ENCODE results near the gene SCYL2.

Gene SCYL2

GRCh38 chr12:100329800-100330199 lies 62.8 kb downstream of the SCYL2 start:
- H3K4me3 ChIP-seq (ENCODE audit: low read depth, low read length), result no peak overlapping the region
- no peaks in the 10 kb centered on the region for H3K9me3 ChIP-seq (ENCODE audit: control insufficient read depth, insufficient read depth, low read depth, low read length)
- ChIA-PET POLR2A (interaction anchor here (0.7 kb wide), 1 partner anchor 59 kb away, joined by 6 read pairs; no protein-coding TSS in a partner anchor), CTCF (no interaction called here)
- no peak for TF ChIP-seq ZNF664 (tag by site-specific recombination; IDR thresholded peaks at IDR 0.05)
- no peak for TF ChIP-seq ZNF600 (tag by site-specific recombination; IDR thresholded peaks at IDR 0.05)
- TF ChIP-seq ZNF335 (tag by site-specific recombination; conservative IDR thresholded peaks at IDR 0.05), result no peak
- no peak for TF ChIP-seq ZNF114 (tag by site-specific recombination; IDR thresholded peaks at IDR 0.05)
- no peak for TF ChIP-seq KLF9 (tag by site-specific recombination; IDR thresholded peaks at IDR 0.05; ENCODE audit: low read depth)
- TF ChIP-seq SP7 (tag by site-specific recombination; IDR thresholded peaks at IDR 0.05), result no peak
- no peak for TF ChIP-seq YY2 (tag by site-specific recombination; IDR thresholded peaks at IDR 0.05)
- TF ChIP-seq ZNF155 (tag by site-specific recombination; IDR thresholded peaks at IDR 0.05), result no peak
- TF ChIP-seq OVOL3 (tag by site-specific recombination; IDR thresholded peaks at IDR 0.05), result no peak
- no peak for TF ChIP-seq ZIC2 (tag by site-specific recombination; IDR thresholded peaks at IDR 0.05)
- no peak for TF ChIP-seq PRDM6 (tag by site-specific recombination; IDR thresholded peaks at IDR 0.05)
- no peak for TF ChIP-seq ZNF433 (tag by site-specific recombination; IDR thresholded peaks at IDR 0.05; ENCODE audit: low read depth)
- no peak for TF ChIP-seq ZNF112 (tag by site-specific recombination; IDR thresholded peaks at IDR 0.05)
- no peak for TF ChIP-seq ZNF660 (tag by site-specific recombination; IDR thresholded peaks at IDR 0.05)
- no peak for TF ChIP-seq ZNF132 (tag by site-specific recombination; IDR thresholded peaks at IDR 0.05; ENCODE audit: borderline replicate concordance)
- TF ChIP-seq AEBP2 (tag by site-specific recombination; IDR thresholded peaks at IDR 0.05; ENCODE audit: borderline replicate concordance), result no peak
- no peak for TF ChIP-seq ZFP41 (tag by site-specific recombination; IDR thresholded peaks at IDR 0.05; ENCODE audit: borderline replicate concordance)
- H3K36me3 ChIP-seq (ENCODE audit: control insufficient read depth in 2 of 2, insufficient read depth in 1 of 2, low read length in 2 of 2), result peaks cover 30 to 60% of the 10 kb centered on the region in 2 experiments
- H3K4me1 ChIP-seq (ENCODE audit: control insufficient read depth, insufficient read depth, low read length), result no peaks in the 10 kb centered on the region
- no peak overlapping the region for H3K27ac ChIP-seq (ENCODE audit: extremely low read depth, low read depth, low read length)

DNA sequence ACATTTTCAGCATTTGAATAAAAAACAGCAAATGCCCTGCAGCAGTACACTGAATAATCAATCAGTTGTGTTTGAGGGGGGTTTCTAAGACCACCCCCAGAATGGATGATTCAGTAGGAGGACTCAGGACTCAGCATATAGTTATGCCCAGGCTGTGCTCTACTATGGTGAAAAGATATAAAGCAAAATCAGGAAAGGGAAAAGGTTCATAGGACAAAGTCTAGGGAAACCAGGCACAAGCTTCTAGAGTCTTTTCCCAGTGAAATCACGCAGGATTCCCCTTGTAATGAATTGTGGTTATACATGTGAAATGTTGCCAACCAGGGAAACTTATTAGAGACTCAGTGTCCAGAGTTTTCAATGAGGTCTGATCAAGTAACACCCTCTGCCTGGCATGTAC lies 64.9 kb downstream of the SCYL2 start:
- Histone ChIP-seq H3K27ac (ENCODE audit: extremely low read depth, low read depth, low read length) (no peak overlapping the region), H3K36me3 (ENCODE audit: control insufficient read depth in 2 of 2, insufficient read depth in 1 of 2, low read length in 2 of 2) (peaks cover 28 to 73% of the 10 kb centered on the region in 2 experiments), H3K4me3 (ENCODE audit: low read depth, low read length) (no peak overlapping the region), H3K4me1 (ENCODE audit: control insufficient read depth, insufficient read depth, low read length) (no peaks in the 10 kb centered on the region), H3K9me3 (ENCODE audit: control insufficient read depth, insufficient read depth, low read depth, low read length) (no peaks in the 10 kb centered on the region)
- ChIA-PET POLR2A (no interaction called here), CTCF (interaction anchor here (0.9 kb wide), 1 partner anchor 16 kb away, joined by 3 read pairs; no protein-coding TSS in a partner anchor)
- TF ChIP-seq ZNF555 (tag by site-specific recombination; conservative IDR thresholded peaks at IDR 0.05) (no peak), ZNF791 (tag by site-specific recombination; IDR thresholded peaks at IDR 0.05) (no peak)

- peaks cover 25 to 78% of the 10 kb centered on the region in 2 experiments for H3K36me3 ChIP-seq (ENCODE audit: control insufficient read depth in 2 of 2, insufficient read depth in 1 of 2, low read length in 2 of 2)
- POLR2A ChIA-PET, result no interaction called here
Observed at GRCh38 chr12:100332852-100333251, 65.9 kb downstream of the SCYL2 start.

More at GRCh38 chr12:100332852-100333251, 65.9 kb downstream of the SCYL2 start:
- Histone ChIP-seq H3K4me3 (ENCODE audit: low read depth, low read length) (no peak overlapping the region), H3K27ac (ENCODE audit: extremely low read depth, low read depth, low read length) (no peak overlapping the region), H3K4me1 (ENCODE audit: control insufficient read depth, insufficient read depth, low read length) (no peaks in the 10 kb centered on the region), H3K9me3 (ENCODE audit: control insufficient read depth, insufficient read depth, low read depth, low read length) (no peaks in the 10 kb centered on the region)
- CTCF ChIA-PET, result interaction anchor here (0.7 to 1.3 kb wide), 2 partner anchors 22 to 98 kb away, joined by 3 to 4 read pairs; no protein-coding TSS in a partner anchor
- TF ChIP-seq ZBTB7A (tag by site-specific recombination; IDR thresholded peaks at IDR 0.05; ENCODE audit: low read depth), result no peak
- no peak for TF ChIP-seq ZSCAN16 (tag by site-specific recombination; IDR thresholded peaks at IDR 0.05)
- TF ChIP-seq ZNF112 (tag by site-specific recombination; IDR thresholded peaks at IDR 0.05), result no peak
- no peak for TF ChIP-seq ZNF132 (tag by site-specific recombination; IDR thresholded peaks at IDR 0.05; ENCODE audit: borderline replicate concordance)
- TF ChIP-seq ZNF521 (tag by site-specific recombination; IDR thresholded peaks at IDR 0.05), result no peak

Data from HEK293 (cell line).